GM12878 (cell line): ENCODE results near the gene TOM1L2. TPM values are rescaled to one million over a fixed set of nuclear protein-coding genes. Genes with fewer than 3 reads are reported as not detected.

Source experiments
- ATAC-seq: fragments of 200-7000 bp; cut with Tn5 transposase; 3 replicates; pipeline ENCODE4 v1.9.1; 2020; ENCODE audit warnings: mild to moderate bottlenecking, moderate library complexity
- BruUV-seq: library from RNA; stranded (reverse); fragments of 400-500 nt; replicated peaks from 2 replicates; lab custom pipeline; 2021; lab: Mats Ljungman, UMichigan
- CTCF ChIA-PET: fragments of 300-600 bp; sonication (Branson Sonifier 250); formaldehyde crosslinking; extraction: SDS; loops from one replicate; lab custom pipeline; 2021; ENCODE audit warnings: inconsistent platforms; lab: Yijun Ruan, JAX
- POLR2A ChIA-PET: fragments of 350-600 bp; formaldehyde crosslinking; extraction: SDS; loops from one replicate; lab custom pipeline; 2021; ENCODE audit warnings: inconsistent platforms; lab: Charles Lee
- RAD21 ChIA-PET: fragments of 300-600 bp; sonication (Branson Sonifier 250); formaldehyde crosslinking; loops from one replicate; lab custom pipeline; 2023; ENCODE audit warnings: antibody characterized with exemption; ENCODE audit not compliant: unreplicated experiment; lab: Charles Lee
- SMC1A ChIA-PET: fragments of 300-600 bp; sonication (Branson Sonifier 250); formaldehyde crosslinking; loops from one replicate; lab custom pipeline; 2023; ENCODE audit not compliant: unreplicated experiment, uncharacterized antibody; lab: Charles Lee
- DNase-seq: peaks from one replicate; pipeline ENCODE4 v3.0.0-alpha.2; 2011; ENCODE audit warnings: low read depth, low spot score
- FAIRE-seq: peaks from 3 replicates; lab custom pipeline; 2011; peaks lifted over from hg19 to GRCh38; lab: Jason Lieb, UNC
- H2AFZ ChIP-seq: 2 replicates; pipeline ENCODE4 v1.6.0; 2011; ENCODE audit warnings: low read depth, low read length, control low read depth; ENCODE audit not compliant: control insufficient read depth
- H3K27ac ChIP-seq: 2 replicates; pipeline ENCODE4 v1.5.1; 2011; ENCODE audit warnings: control low read depth; ENCODE audit not compliant: control insufficient read depth, insufficient read depth
- H3K27me3 ChIP-seq, 2 experiments: replicated peaks in 1 of 2; 2 replicates each; pipeline versions ENCODE4 v1.6.0 to v1.6.1; 2011; ENCODE audit warnings: low read length in 1 of 2; ENCODE audit not compliant: control insufficient read depth in 2 of 2, insufficient read depth in 2 of 2
- H3K36me3 ChIP-seq, 2 experiments: 2 replicates each; pipeline ENCODE4 v1.5.1; 2011; ENCODE audit warnings: low read length in 1 of 2; ENCODE audit not compliant: control insufficient read depth in 2 of 2, insufficient read depth in 2 of 2
- H3K4me1 ChIP-seq: 2 replicates; pipeline ENCODE4 v1.6.1; 2011; ENCODE audit warnings: mild to moderate bottlenecking, low read length, moderate library complexity, mixed read lengths; ENCODE audit not compliant: control insufficient read depth, insufficient read depth
- H3K4me2 ChIP-seq: 2 replicates; pipeline ENCODE4 v1.6.0; 2011; ENCODE audit warnings: control low read depth; ENCODE audit not compliant: control insufficient read depth, insufficient read depth
- H3K4me3 ChIP-seq: fragments of 200-600 bp; sonication (generic); 2 replicates; pipeline ENCODE4 v1.5.1; 2016
- H3K79me2 ChIP-seq: 2 replicates; pipeline ENCODE4 v1.6.0; 2011; ENCODE audit warnings: low read length; ENCODE audit not compliant: control insufficient read depth, insufficient read depth
- H3K9ac ChIP-seq: 2 replicates; pipeline ENCODE4 v1.8.0; 2011; ENCODE audit warnings: low read length, control low read depth, mixed read lengths; ENCODE audit not compliant: control insufficient read depth, insufficient read depth
- H3K9me3 ChIP-seq: replicated peaks from 3 replicates; pipeline ENCODE4 v1.5.1; 2011; ENCODE audit warnings: mild to moderate bottlenecking, low read length; ENCODE audit not compliant: control insufficient read depth, insufficient read depth
- H4K20me1 ChIP-seq: 2 replicates; pipeline ENCODE4 v1.6.0; 2011; ENCODE audit not compliant: control insufficient read depth, insufficient read depth
- EP300 ChIP-seq, 2 experiments: fragments of 150-350 bp in 1 of 2; IDR thresholded peaks; 2 replicates each; pipeline ENCODE4 v1.6.1; 2011 to 2012; ENCODE audit warnings: low read depth in 2 of 2, low read length in 2 of 2, borderline replicate concordance in 1 of 2, improper control_type of control experiment in 1 of 2, inconsistent platforms in 1 of 2; ENCODE audit not compliant: control insufficient read depth in 1 of 2
- MEF2A ChIP-seq: IDR thresholded peaks from 2 replicates; pipeline ENCODE4 v1.6.1; 2011; ENCODE audit warnings: low read depth, mild to moderate bottlenecking, low read length, moderate library complexity; ENCODE audit not compliant: insufficient read depth
- SREBF2 ChIP-seq: IDR thresholded peaks from 2 replicates; pipeline ENCODE4 v1.6.1; 2012; ENCODE audit warnings: mild to moderate bottlenecking, low read length
- SRF ChIP-seq, 2 experiments: IDR thresholded peaks; 2 replicates each; pipeline ENCODE4 v1.6.1; 2011; ENCODE audit warnings: low read depth in 2 of 2, low read length in 2 of 2, mild to moderate bottlenecking in 1 of 2, moderate library complexity in 1 of 2
- WGBS: methylation state at CpG from one replicate; pipeline ENCODE4 v1.1.6; 2016; ENCODE audit warnings: low lambda C conversion rate; ENCODE audit not compliant: insufficient replicate concordance, insufficient coverage; ENCODE audit errors: missing lambda C conversion rate; 5-methylcytosine and 5-hydroxymethylcytosine counted together
- in situ Hi-C: fragments of 300-500 bp; cut with MboI; formaldehyde crosslinking; loops from 9 replicates; pipeline ENCODE4 v1.14.3; 2018; ENCODE audit warnings: mixed read lengths
- intact Hi-C: fragments of 100-400 bp; cut with micrococcal nuclease; formaldehyde crosslinking; loops from one replicate; pipeline ENCODE4 v1.14.2; 2022; ENCODE audit not compliant: unreplicated experiment
- polyA plus RNA-seq, 11 experiments: library from polyadenylated mRNA; depleted of rRNA in 4 of 11; unstranded in 6 of 11; stranded (reverse) in 5 of 11; fragments of >200 nt; fragmentation: Nextera tagmentation in 4 of 11; fragmentation: Illumina TruSeq in 1 of 11; extraction: Ambion mirVana in 4 of 11; extraction: Trizol in 1 of 11; gene quantifications; 1 replicate in 1 of 11; 2 replicates in 10 of 11; pipeline versions ENCODE4 v1.2.1 to v1.2.3, GENCODE V29; 2011 to 2016; ENCODE audit warnings: inconsistent platforms in 2 of 11, missing spikeins in 2 of 11, low read depth in 1 of 11
- total RNA-seq, 4 experiments: library from RNA; depleted of rRNA in 3 of 4; stranded (reverse); fragments of >200 nt in 3 of 4; fragmentation: Illumina TruSeq in 1 of 4; extraction: Trizol in 1 of 4; gene quantifications; 2 replicates each; pipeline versions ENCODE4 v1.2.1 to v1.2.3, GENCODE V29; 2013 to 2021
- TF ChIP-seq, protein P1 (sequence below): fragments of 450-650 bp; IDR thresholded peaks from 2 replicates; pipeline ENCODE4 v1.6.1; 2017; ENCODE audit warnings: borderline replicate concordance
- TF ChIP-seq, protein P2 (sequence below): fragments of 150-350 bp; IDR thresholded peaks from 2 replicates; pipeline ENCODE4 v1.6.1; 2016; ENCODE audit warnings: low read depth, low read length

The TOM1L2 gene
- total and polyA plus RNA-seq, 10 of the 15 experiments (the other 5 are each of a cell fraction or from before 2014, with no cell fraction given) = 0.19 to 19.2 (median 8.1) TPM

DNA sequence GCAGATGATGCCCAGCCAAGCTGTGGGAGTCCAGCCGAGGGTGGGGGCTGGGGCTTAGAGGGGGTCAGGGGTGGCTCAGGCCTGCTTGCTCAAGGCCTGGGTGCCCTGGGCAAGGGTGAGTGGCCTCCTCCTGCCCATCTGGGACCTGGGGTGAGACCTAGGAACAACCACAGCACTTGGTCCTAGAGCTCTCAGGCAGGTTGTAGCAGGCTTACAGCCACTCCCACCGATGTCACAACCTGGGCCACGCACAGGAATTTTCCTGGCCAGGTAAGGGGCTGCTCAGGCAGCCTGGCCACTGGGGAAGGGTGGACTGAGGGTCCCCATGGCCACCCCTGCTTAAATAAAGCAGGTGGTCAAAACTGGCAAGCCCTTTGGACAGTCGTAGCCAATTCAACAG, 129.1 kb downstream of the TOM1L2 start:
- no peak overlapping the region for H3K27ac ChIP-seq
- no peak for TF ChIP-seq EP300 (IDR thresholded peaks at IDR 0.05; ENCODE audit: borderline replicate concordance in 1 of 2, control insufficient read depth in 1 of 2, low read depth in 2 of 2, low read length in 2 of 2)
- TF ChIP-seq, protein P1, sequence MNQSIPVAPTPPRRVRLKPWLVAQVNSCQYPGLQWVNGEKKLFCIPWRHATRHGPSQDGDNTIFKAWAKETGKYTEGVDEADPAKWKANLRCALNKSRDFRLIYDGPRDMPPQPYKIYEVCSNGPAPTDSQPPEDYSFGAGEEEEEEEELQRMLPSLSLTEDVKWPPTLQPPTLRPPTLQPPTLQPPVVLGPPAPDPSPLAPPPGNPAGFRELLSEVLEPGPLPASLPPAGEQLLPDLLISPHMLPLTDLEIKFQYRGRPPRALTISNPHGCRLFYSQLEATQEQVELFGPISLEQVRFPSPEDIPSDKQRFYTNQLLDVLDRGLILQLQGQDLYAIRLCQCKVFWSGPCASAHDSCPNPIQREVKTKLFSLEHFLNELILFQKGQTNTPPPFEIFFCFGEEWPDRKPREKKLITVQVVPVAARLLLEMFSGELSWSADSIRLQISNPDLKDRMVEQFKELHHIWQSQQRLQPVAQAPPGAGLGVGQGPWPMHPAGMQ = no peak
- no peak for TF ChIP-seq MEF2A
- TF ChIP-seq SRF (IDR thresholded peaks at IDR 0.05; ENCODE audit: low read depth in 2 of 2, low read length in 2 of 2) = no peak
- TF ChIP-seq, protein P2, sequence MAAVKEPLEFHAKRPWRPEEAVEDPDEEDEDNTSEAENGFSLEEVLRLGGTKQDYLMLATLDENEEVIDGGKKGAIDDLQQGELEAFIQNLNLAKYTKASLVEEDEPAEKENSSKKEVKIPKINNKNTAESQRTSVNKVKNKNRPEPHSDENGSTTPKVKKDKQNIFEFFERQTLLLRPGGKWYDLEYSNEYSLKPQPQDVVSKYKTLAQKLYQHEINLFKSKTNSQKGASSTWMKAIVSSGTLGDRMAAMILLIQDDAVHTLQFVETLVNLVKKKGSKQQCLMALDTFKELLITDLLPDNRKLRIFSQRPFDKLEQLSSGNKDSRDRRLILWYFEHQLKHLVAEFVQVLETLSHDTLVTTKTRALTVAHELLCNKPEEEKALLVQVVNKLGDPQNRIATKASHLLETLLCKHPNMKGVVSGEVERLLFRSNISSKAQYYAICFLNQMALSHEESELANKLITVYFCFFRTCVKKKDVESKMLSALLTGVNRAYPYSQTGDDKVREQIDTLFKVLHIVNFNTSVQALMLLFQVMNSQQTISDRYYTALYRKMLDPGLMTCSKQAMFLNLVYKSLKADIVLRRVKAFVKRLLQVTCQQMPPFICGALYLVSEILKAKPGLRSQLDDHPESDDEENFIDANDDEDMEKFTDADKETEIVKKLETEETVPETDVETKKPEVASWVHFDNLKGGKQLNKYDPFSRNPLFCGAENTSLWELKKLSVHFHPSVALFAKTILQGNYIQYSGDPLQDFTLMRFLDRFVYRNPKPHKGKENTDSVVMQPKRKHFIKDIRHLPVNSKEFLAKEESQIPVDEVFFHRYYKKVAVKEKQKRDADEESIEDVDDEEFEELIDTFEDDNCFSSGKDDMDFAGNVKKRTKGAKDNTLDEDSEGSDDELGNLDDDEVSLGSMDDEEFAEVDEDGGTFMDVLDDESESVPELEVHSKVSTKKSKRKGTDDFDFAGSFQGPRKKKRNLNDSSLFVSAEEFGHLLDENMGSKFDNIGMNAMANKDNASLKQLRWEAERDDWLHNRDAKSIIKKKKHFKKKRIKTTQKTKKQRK = no peak
- TF ChIP-seq SREBF2 = no peak
- TF ChIP-seq, all 136 proteins: peak for 0
- Histone ChIP-seq H3K4me2 (no peak overlapping the region), H3K4me3 (no peak overlapping the region), H3K79me2 (no peaks in the 10 kb centered on the region), H3K4me1 (peaks cover 17% of the 10 kb centered on the region), H3K9ac (no peak overlapping the region), H4K20me1 (no peaks in the 10 kb centered on the region), H3K36me3 (no peaks in the 10 kb centered on the region), H3K9me3 (no peaks in the 10 kb centered on the region), H2AFZ (no peak overlapping the region), H3K27me3 (no peaks in the 10 kb centered on the region)
- in situ Hi-C loops = no loop called here
- DNase-seq (no peak), FAIRE-seq (no peak), ATAC-seq (no peak)
- WGBS = 71% methylated on average over 4 of the region's 4 CpGs
- CTCF ChIA-PET = no interaction called here
- RAD21 ChIA-PET = no interaction called here
- no TSS peak for BruUV-seq
- POLR2A ChIA-PET = no interaction called here
- intact Hi-C loops = no loop called here
- SMC1A ChIA-PET = no interaction called here
